WI38 (cell line): Measurements from ENCODE around the gene PIK3IP1.

Experiments used
- H3K4me3 ChIP-seq: 2 replicates; pipeline ENCODE4 v1.5.1; 2011; ENCODE audit warnings: low read depth, mild to moderate bottlenecking, control low read depth, low read length
- CTCF ChIP-seq: IDR thresholded peaks from 2 replicates; pipeline ENCODE4 v1.5.1; 2012; ENCODE audit warnings: low read depth, mild to moderate bottlenecking, control low read depth, low read length

Gene PIK3IP1

GRCh38 chr22:31282748-31283468, 9.4 kb downstream of the PIK3IP1 start:
- TF ChIP-seq CTCF, result no peak
- H3K4me3 ChIP-seq, result no peak overlapping the region

GRCh38 chr22:31281733-31282132, 10.6 kb downstream of the PIK3IP1 start:
- no peak for TF ChIP-seq CTCF

GRCh38 chr22:31279821-31280505, 12.3 kb downstream of the PIK3IP1 start:
- H3K4me3 ChIP-seq, result no peak overlapping the region
- no peak for TF ChIP-seq CTCF

More at GRCh38 chr22:31281733-31282132, 10.6 kb downstream of the PIK3IP1 start:
- no peak overlapping the region for H3K4me3 ChIP-seq

- TF ChIP-seq CTCF, result no peak
- H3K4me3 ChIP-seq, result no peak overlapping the region
Observed at GRCh38 chr22:31279327-31279669, 13.0 kb downstream of the PIK3IP1 start.

- no peak for TF ChIP-seq CTCF
- H3K4me3 ChIP-seq, result no peak overlapping the region
Observed at GRCh38 chr22:31278626-31279326, 13.5 kb downstream of the PIK3IP1 start.

GRCh38 chr22:31278151-31278621, 14.1 kb downstream of the PIK3IP1 start:
- no peak overlapping the region for H3K4me3 ChIP-seq
- no peak for TF ChIP-seq CTCF

GRCh38 chr22:31277741-31278140, 14.5 kb downstream of the PIK3IP1 start:
- TF ChIP-seq CTCF, result no peak
- no peak overlapping the region for H3K4me3 ChIP-seq
